ENCODE data around the gene SPDEF.

SPDEF gene

GRCh38 chr6:34563513-34563870 lies 7.4 kb upstream of the SPDEF start:
- no peak for DNase-seq (ENCODE audit: low read depth, low spot score)

GRCh38 chr6:34562861-34563512 lies 6.9 kb upstream of the SPDEF start:
- no peak for DNase-seq (ENCODE audit: low read depth, low spot score)

DNA sequence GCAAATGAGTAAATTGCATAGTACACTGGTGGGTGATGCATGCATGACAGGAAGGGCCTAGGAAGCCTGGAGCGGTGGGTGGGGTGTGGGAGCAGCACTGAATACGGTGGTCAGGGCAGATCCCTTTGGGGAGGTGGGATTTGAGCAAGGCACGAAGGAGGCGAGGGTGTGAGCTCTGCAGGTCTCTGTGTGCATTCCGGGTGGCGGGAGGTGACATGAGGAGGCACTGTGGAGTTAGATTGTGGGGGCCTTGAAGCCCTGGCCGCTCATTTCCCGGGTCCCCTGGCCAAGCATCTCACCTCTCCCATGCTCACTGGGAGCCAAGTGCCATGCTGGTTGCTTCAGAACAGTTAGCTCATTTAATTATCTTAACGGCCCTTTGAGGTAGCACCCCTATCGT lies 6.2 kb upstream of the SPDEF start:
- no peak for DNase-seq (ENCODE audit: low read depth, low spot score)

DNA sequence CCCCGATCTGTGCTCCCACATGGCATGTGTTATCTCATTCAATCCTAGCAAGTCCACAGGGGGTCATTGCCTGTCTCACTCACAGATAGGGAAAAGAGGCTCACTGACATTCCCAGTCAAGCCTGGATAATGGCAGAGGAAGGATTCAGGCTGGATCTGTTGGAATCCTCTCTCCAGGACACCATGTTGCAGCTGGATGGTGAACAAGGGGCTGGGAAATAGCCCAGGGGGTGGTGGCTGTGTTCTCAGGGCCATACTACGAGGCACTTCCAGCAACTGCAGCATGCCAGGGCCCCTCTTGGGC lies 5.0 kb upstream of the SPDEF start:
- no peak for DNase-seq (ENCODE audit: low read depth, low spot score)

GRCh38 chr6:34560366-34561226 lies 4.5 kb upstream of the SPDEF start:
- DNase-seq (ENCODE audit: low read depth, low spot score), result no peak

GRCh38 chr6:34559651-34560365 lies 3.7 kb upstream of the SPDEF start:
- DNase-seq (ENCODE audit: low read depth, low spot score), result no peak

DNA sequence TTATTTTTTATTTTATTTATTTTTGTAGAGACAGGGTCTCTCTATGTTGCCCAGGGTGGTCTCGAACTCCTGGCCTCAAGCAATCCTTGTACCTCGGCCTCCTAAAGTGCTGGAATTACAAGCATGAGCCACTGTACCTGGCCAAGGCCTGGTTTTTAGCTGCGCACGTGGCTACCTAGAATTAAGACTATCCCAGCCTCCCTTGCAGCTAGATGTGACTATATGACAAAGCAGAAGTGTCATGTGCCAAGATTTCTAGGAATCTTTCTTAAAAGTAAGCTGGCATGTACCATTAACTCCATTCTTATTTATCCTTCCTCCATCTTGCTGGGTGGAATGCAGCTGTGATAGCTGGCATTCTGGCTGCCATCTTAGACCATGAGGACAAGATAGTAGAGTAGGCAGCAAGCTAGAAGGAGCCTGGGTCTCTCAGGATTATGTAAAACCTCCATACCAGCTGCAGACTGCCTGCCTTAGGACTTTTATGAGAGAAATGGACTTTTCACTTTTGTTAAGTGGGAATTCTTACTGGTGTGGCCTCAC lies 2.1 kb upstream of the SPDEF start:
- DNase-seq (ENCODE audit: low read depth, low spot score), result no peak

- DNase-seq (ENCODE audit: low read depth, low spot score), result no peak
Observed at GRCh38 chr6:34557228-34557627, 1.1 kb upstream of the SPDEF start.

- DNase-seq (ENCODE audit: low read depth, low spot score), result no peak
Observed at GRCh38 chr6:34556493-34556892, 364 bp upstream of the SPDEF start.

GRCh38 chr6:34555328-34555727 lies 801 bp downstream of the SPDEF start:
- no peak for DNase-seq (ENCODE audit: low read depth, low spot score)

GRCh38 chr6:34555007-34555322 lies 1.2 kb downstream of the SPDEF start:
- DNase-seq (ENCODE audit: low read depth, low spot score), result no peak

- DNase-seq (ENCODE audit: low read depth, low spot score), result no peak
Observed at GRCh38 chr6:34554291-34555006, 1.7 kb downstream of the SPDEF start.

DNA sequence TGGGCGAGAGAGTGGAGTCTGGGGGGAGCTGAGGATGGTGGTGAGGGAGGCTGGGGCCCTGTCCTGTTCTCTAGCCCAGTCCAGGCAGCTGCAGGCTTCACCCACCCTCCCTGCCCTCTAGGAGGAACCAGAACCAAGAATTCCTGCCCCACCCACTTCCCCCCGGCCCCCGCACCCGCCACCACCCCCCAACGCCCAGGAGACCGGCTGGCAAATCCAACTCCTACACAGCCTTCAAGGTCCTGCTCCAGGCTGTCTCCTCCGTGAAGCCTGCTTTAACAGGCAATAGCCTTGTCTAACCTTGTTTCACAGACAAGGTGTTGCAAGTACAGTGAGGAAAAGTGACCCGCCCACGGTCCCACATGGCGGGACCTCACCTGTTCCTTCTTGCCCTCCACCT lies 2.4 kb downstream of the SPDEF start:
- no peak for DNase-seq (ENCODE audit: low read depth, low spot score)

DNA sequence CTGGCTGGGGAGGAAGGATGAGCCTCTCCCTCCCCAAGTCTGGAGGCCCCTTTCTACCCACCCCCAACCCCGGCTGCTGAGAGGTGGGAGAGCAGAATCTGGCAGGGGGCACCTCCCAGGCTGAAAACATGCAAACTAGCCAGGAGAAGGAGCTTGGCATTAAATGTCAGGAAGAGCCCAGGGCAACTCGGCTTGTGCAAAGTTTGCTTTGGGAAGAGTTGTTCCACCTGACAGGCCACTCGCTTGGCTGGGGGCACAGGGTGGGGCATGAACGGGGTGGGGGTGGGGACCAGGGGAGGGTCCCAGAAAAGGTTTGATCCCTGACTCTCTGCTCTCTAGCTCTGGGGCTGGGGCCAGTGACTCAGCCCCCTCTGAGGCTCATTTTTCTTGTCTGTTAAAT lies 3.0 kb downstream of the SPDEF start:
- no peak for DNase-seq (ENCODE audit: low read depth, low spot score)

DNA sequence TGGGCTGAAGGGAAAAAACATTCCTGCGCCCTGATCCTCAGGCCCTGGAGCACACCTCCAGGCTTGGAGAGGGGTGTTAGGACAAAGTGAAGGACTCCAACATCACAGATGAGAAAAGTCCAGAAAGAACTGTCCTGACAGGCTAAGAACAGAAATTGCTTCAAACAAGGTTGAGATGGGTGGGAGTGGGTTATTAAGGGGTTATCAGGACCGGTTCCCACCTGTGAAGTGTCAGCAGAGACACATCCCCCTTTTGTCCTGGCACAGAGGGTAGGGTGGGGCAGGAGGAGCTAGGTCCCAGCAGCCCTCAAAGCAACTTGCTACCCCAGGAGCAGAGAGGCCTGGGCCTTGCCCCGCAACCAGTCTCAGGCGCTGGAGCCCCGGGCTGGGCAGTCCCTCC lies 3.5 kb downstream of the SPDEF start:
- DNase-seq (ENCODE audit: low read depth, low spot score), result no peak

- DNase-seq (ENCODE audit: low read depth, low spot score), result no peak
Observed at GRCh38 chr6:34551720-34552119, 4.4 kb downstream of the SPDEF start.

GRCh38 chr6:34549804-34550202 lies 6.3 kb downstream of the SPDEF start:
- no peak for DNase-seq (ENCODE audit: low read depth, low spot score)

DNA sequence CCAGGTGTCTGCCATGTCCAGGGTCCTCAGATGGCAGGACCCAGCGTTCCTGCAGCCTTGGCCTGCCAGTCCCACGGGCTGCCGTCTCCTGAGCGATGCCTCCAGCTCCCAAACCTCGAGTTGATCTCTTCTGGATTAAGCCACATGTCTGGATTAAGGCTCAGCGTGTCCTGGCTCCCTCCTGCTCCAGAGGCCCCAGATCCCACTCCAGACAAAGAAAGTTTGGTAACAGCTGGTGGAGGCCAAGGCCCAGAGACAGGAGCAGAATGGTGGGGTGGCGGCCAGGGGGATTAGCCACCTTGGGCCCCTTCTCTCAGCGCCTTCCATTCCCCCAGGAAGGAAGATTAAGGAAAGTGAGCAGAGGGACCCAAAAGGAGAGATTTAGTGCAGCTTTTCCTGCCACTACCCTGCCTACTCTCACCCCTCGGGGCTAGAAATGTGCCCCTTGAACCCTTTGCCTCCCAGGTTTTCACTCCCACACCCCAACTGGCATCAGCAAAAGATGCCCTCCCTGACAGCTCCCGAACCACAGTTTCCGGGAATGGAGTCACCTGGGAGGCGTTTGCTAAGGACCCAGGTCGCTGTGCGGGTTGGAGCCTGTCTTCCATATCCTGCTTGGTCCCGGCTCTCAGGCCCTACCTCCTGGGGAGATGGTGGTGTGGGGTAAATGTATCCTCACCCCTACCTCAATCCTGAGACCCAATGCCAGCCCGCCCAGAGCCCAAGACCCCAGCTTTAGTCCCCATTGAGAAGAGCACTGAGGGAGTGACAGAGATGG lies 6.9 kb downstream of the SPDEF start:
- DNase-seq (ENCODE audit: low read depth, low spot score), result no peak

- no peak for DNase-seq (ENCODE audit: low read depth, low spot score)
Observed at GRCh38 chr6:34547701-34548644, 8.2 kb downstream of the SPDEF start.

All from brain pericyte (primary cell).